H1 (cell line): ENCODE results near the gene IQCK. TPM values are rescaled to one million over a fixed set of nuclear protein-coding genes. Genes with fewer than 3 reads are reported as not detected.
"Not testable (repeated sequence)": the region's sequence is repeated elsewhere in the genome, so short reads cannot be mapped to it uniquely, and the experiment has no call there.

Experiments used
- CTCF ChIA-PET: fragments of 300-600 bp; sonication (Branson Sonifier 250); formaldehyde crosslinking; loops from one replicate; lab custom pipeline; 2021; ENCODE audit not compliant: partially characterized antibody; lab: Charles Lee
- POLR2A ChIA-PET: fragments of 300-600 bp; sonication (Branson Sonifier 250); formaldehyde crosslinking; loops from one replicate; lab custom pipeline; 2021; ENCODE audit warnings: inconsistent platforms; ENCODE audit not compliant: partially characterized antibody; lab: Charles Lee
- DNase-seq, 2 experiments: peaks; one replicate each; pipeline versions ENCODE4 v3.0.0 to v3.0.0-alpha.2; 2010 to 2022; ENCODE audit warnings: low spot score in 2 of 2, low read depth in 1 of 2, mixed read lengths in 1 of 2
- FAIRE-seq: peaks from 2 replicates; lab custom pipeline; 2011; peaks lifted over from hg19 to GRCh38; lab: Jason Lieb, UNC
- H2AFZ ChIP-seq: 2 replicates; pipeline ENCODE4 v1.8.1; 2012; ENCODE audit warnings: low read length, inconsistent platforms
- H2AK5ac ChIP-seq: 2 replicates; pipeline ENCODE4 v1.6.1; 2013; ENCODE audit warnings: low read depth, low read length
- H2BK120ac ChIP-seq: replicated peaks from 2 replicates; pipeline ENCODE3; 2013; ENCODE audit warnings: low read depth, low read length, inconsistent platforms
- H2BK12ac ChIP-seq: 2 replicates; pipeline ENCODE4 v1.6.1; 2013; ENCODE audit warnings: low read depth, low read length
- H2BK15ac ChIP-seq: 2 replicates; pipeline ENCODE4 v1.6.1; 2013; ENCODE audit warnings: low read length
- H2BK20ac ChIP-seq: 2 replicates; pipeline ENCODE4 v1.6.1; 2013; ENCODE audit warnings: low read length
- H2BK5ac ChIP-seq: 2 replicates; pipeline ENCODE4 v1.6.1; 2013; ENCODE audit warnings: low read depth, low read length
- H3K14ac ChIP-seq: 2 replicates; pipeline ENCODE4 v1.6.1; 2013; ENCODE audit warnings: inconsistent platforms; ENCODE audit not compliant: insufficient read length
- H3K18ac ChIP-seq: 2 replicates; pipeline ENCODE4 v1.6.1; 2013; ENCODE audit warnings: low read length; ENCODE audit errors: extremely low read depth
- H3K23ac ChIP-seq: 2 replicates; pipeline ENCODE4 v1.6.1; 2013; ENCODE audit warnings: inconsistent platforms; ENCODE audit not compliant: insufficient read length
- H3K23me2 ChIP-seq: 2 replicates; pipeline ENCODE4 v1.6.1; 2013; ENCODE audit warnings: low read depth, low read length
- H3K27ac ChIP-seq: 2 replicates; pipeline ENCODE4 v1.6.1; 2011; ENCODE audit warnings: low read depth, low read length, inconsistent platforms
- H3K27me3 ChIP-seq, 4 experiments: replicated peaks in 1 of 4; 1 replicate in 1 of 4; 2 replicates in 3 of 4; pipeline versions ENCODE4 v1.6.1 to v1.8.1; 2011 to 2013; ENCODE audit warnings: low read length in 3 of 4, mild to moderate bottlenecking in 3 of 4, inconsistent platforms in 2 of 4, mixed read lengths in 2 of 4, moderate library complexity in 1 of 4; ENCODE audit not compliant: control insufficient read depth in 3 of 4, insufficient read depth in 3 of 4; ENCODE audit errors: extremely low read depth in 1 of 4
- H3K36me3 ChIP-seq, 4 experiments: 2 replicates each; pipeline versions ENCODE4 v1.6.1 to v1.8.1; 2011 to 2013; ENCODE audit warnings: mild to moderate bottlenecking in 4 of 4, low read length in 3 of 4, moderate library complexity in 2 of 4, control low read depth in 1 of 4, inconsistent platforms in 1 of 4; ENCODE audit not compliant: insufficient read depth in 4 of 4, control insufficient read depth in 2 of 4
- H3K4ac ChIP-seq: replicated peaks from 2 replicates; pipeline ENCODE3; 2013; ENCODE audit warnings: low read length, low read depth, mixed read lengths, inconsistent platforms; ENCODE audit not compliant: insufficient read length
- H3K4me1 ChIP-seq, 4 experiments: replicated peaks in 1 of 4; 1 replicate in 1 of 4; 2 replicates in 3 of 4; pipeline versions ENCODE4 v1.6.1 to v1.8.1; 2011 to 2013; ENCODE audit warnings: low read length in 3 of 4, inconsistent platforms in 2 of 4, mixed read lengths in 1 of 4; ENCODE audit not compliant: insufficient read depth in 4 of 4, control insufficient read depth in 3 of 4
- H3K4me2 ChIP-seq, 2 experiments: 2 replicates each; pipeline versions ENCODE4 v1.6.1 to v1.8.1; 2011 to 2013; ENCODE audit warnings: low read depth in 2 of 2, low read length in 2 of 2, control low read depth in 1 of 2, inconsistent platforms in 1 of 2, mild to moderate bottlenecking in 1 of 2; ENCODE audit not compliant: insufficient read depth in 1 of 2
- H3K4me3 ChIP-seq, 4 experiments: fragments of 200-600, 300-600 bp in 1 of 4; sonication (generic), shearing (Covaris generic), sonication (Bioruptor Twin) in 1 of 4; 2 replicates each; pipeline versions ENCODE4 v1.5.1 to v1.8.1; 2011 to 2016; ENCODE audit warnings: low read length in 4 of 4, low read depth in 3 of 4, control low read depth in 2 of 4, inconsistent platforms in 2 of 4, mild to moderate bottlenecking in 2 of 4, mixed read lengths in 1 of 4, moderate library complexity in 1 of 4; ENCODE audit not compliant: insufficient read depth in 2 of 4; ENCODE audit errors: extremely low read depth in 1 of 4
- H3K56ac ChIP-seq: replicated peaks from 2 replicates; pipeline ENCODE3; 2013; ENCODE audit warnings: low read depth, mild to moderate bottlenecking, mixed read lengths, low read length, inconsistent platforms; ENCODE audit not compliant: insufficient read length
- H3K79me1 ChIP-seq: 2 replicates; pipeline ENCODE4 v1.6.1; 2013; ENCODE audit warnings: low read depth, low read length, control low read depth
- H3K79me2 ChIP-seq, 2 experiments: 2 replicates each; pipeline versions ENCODE4 v1.6.1 to v1.8.1; 2012 to 2013; ENCODE audit warnings: low read length in 2 of 2, mild to moderate bottlenecking in 2 of 2, inconsistent platforms in 1 of 2; ENCODE audit not compliant: insufficient read depth in 2 of 2, control insufficient read depth in 1 of 2
- H3K9ac ChIP-seq, 4 experiments: replicated peaks in 1 of 4; 1 replicate in 1 of 4; 2 replicates in 3 of 4; pipeline versions ENCODE4 v1.6.1 to v1.8.1; 2011 to 2013; ENCODE audit warnings: low read depth in 3 of 4, low read length in 3 of 4, control low read depth in 2 of 4, mild to moderate bottlenecking in 2 of 4, moderate library complexity in 2 of 4, inconsistent platforms in 1 of 4; ENCODE audit errors: extremely low read depth in 1 of 4
- H3K9me3 ChIP-seq, 2 experiments: 2 replicates each; pipeline versions ENCODE4 v1.6.1 to v1.8.1; 2012 to 2013; ENCODE audit warnings: mild to moderate bottlenecking in 2 of 2, moderate library complexity in 2 of 2, control low read depth in 1 of 2, inconsistent platforms in 1 of 2, low read depth in 1 of 2, low read length in 1 of 2, mixed read lengths in 1 of 2; ENCODE audit not compliant: insufficient read depth in 2 of 2
- H4K20me1 ChIP-seq, 2 experiments: replicated peaks in 1 of 2; 2 replicates each; pipeline versions ENCODE3 to v1.8.1; 2011 to 2013; ENCODE audit warnings: inconsistent platforms in 2 of 2, low read length in 2 of 2, mild to moderate bottlenecking in 1 of 2; ENCODE audit not compliant: insufficient read depth in 2 of 2, control insufficient read depth in 1 of 2
- H4K5ac ChIP-seq: 2 replicates; pipeline ENCODE4 v1.6.1; 2013; ENCODE audit warnings: low read length, low read depth, mixed read lengths, inconsistent platforms; ENCODE audit not compliant: insufficient read length
- H4K8ac ChIP-seq: 2 replicates; pipeline ENCODE4 v1.8.0; 2013; ENCODE audit warnings: mild to moderate bottlenecking, moderate library complexity, low read length, inconsistent platforms; ENCODE audit not compliant: insufficient read depth; ENCODE audit errors: extremely low read depth
- H4K91ac ChIP-seq: replicated peaks from 2 replicates; pipeline ENCODE3; 2013; ENCODE audit warnings: low read length, mixed read lengths, inconsistent platforms; ENCODE audit not compliant: insufficient read length
- WGBS, 2 experiments: shearing (Covaris generic) in 1 of 2; methylation state at CpG; one replicate each; pipeline versions ENCODE4 v1.1.6 to v1.1.7; 2013 to 2015; ENCODE audit warnings: low lambda C conversion rate in 2 of 2, mixed read lengths in 2 of 2, inconsistent platforms in 1 of 2, low coverage in 1 of 2, missing lambda C conversion rate in 1 of 2; ENCODE audit not compliant: insufficient replicate concordance in 2 of 2, insufficient coverage in 1 of 2, insufficient read length in 1 of 2; ENCODE audit errors: extremely low coverage in 1 of 2, missing lambda C conversion rate in 1 of 2; 5-methylcytosine and 5-hydroxymethylcytosine counted together
- polyA plus RNA-seq, 7 experiments: library from polyadenylated mRNA; depleted of rRNA in 3 of 7; stranded (reverse) in 5 of 7; unstranded in 2 of 7; fragments of >200 nt in 5 of 7; fragments of 200-250 nt in 2 of 7; gene quantifications; 1 replicate in 5 of 7; 2 replicates in 1 of 7; 4 replicates in 1 of 7; pipeline versions ENCODE4 v1.2.1 to v1.2.3, GENCODE V29; 2011 to 2013; ENCODE audit warnings: missing spikeins in 2 of 7, mixed read lengths in 2 of 7
- total RNA-seq: library from RNA; stranded (reverse); fragmentation: NEBNext Ultra II Directional; extraction: Animal tissue kit (Norgen Biotek cat#: 25700); gene quantifications from 2 replicates; pipeline ENCODE4 v1.2.1, GENCODE V29; 2021

The IQCK gene
- total and polyA plus RNA-seq, 2 of the 8 experiments (the other 6 are each of a cell fraction or from before 2014, with no cell fraction given): 6.2 to 9.3 TPM

DNA sequence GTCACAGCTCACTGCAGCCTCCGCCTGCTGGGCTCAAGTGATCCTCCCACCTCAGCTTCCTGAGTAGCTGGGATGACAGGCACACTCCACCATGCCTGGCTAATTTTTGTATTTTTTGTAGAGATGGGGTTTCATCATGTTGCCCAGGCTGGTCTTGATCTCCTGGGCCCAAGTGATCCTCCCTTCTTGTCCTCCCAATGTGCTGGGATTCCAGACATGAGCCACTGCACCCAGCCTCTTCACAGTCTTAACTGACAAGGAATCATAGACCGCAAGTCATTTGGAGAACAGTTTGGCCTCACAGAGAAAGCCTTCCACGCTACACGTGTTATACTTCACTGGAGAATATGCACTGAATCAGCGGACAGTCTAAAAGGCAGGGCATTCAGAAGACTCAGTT, 83.3 kb downstream of the IQCK start:
- H2BK15ac ChIP-seq, DNase-seq, H4K20me1 ChIP-seq, H3K79me1 ChIP-seq, FAIRE-seq, H3K27ac ChIP-seq, H3K36me3 ChIP-seq, H3K9ac ChIP-seq, H2BK120ac ChIP-seq, H3K4ac ChIP-seq, H3K4me2 ChIP-seq, H2AK5ac ChIP-seq, POLR2A ChIA-PET, H4K91ac ChIP-seq, H4K5ac ChIP-seq, H3K14ac ChIP-seq, H3K18ac ChIP-seq, H3K4me3 ChIP-seq, H2BK5ac ChIP-seq, H3K23me2 ChIP-seq, H3K4me1 ChIP-seq, CTCF ChIA-PET, H3K23ac ChIP-seq, H4K8ac ChIP-seq, H2AFZ ChIP-seq, H2BK12ac ChIP-seq, H3K79me2 ChIP-seq, H3K27me3 ChIP-seq, H2BK20ac ChIP-seq, H3K56ac ChIP-seq: not testable (repeated sequence)
- WGBS, 2 experiments: no CpG with 5 or more reads among the region's 5 CpGs
- peaks cover 12% of the 10 kb centered on the region in 2 experiments for H3K9me3 ChIP-seq

DNA sequence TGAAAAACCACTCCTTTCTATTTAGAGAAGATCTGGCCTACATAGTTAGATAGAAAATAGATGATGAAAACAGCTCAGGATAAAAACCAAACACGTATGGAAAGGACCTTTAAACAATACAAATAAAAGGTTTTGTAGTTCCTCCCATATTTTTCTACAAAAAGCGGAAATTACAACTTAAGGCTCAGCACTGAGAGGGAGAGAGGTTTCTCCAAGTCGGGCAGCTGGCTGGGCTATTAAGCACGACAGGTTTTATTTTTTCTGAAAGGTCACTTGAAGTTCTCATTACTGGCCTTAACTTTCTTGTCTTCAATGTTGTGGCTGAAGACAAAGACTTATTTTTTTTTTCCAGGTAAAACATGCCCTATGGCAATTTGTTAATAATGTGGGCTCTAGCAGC, 83.8 kb downstream of the IQCK start:
- H3K79me2 ChIP-seq, H4K91ac ChIP-seq, H2BK20ac ChIP-seq, H3K9ac ChIP-seq, H4K8ac ChIP-seq, H2BK120ac ChIP-seq, H3K27ac ChIP-seq, H3K79me1 ChIP-seq, H3K4me2 ChIP-seq, H3K4me3 ChIP-seq, H2BK5ac ChIP-seq, FAIRE-seq, H4K20me1 ChIP-seq, H2BK12ac ChIP-seq, CTCF ChIA-PET, H2AFZ ChIP-seq, H4K5ac ChIP-seq, H2BK15ac ChIP-seq, H3K27me3 ChIP-seq, H3K4me1 ChIP-seq, H3K23ac ChIP-seq, H3K14ac ChIP-seq, H3K23me2 ChIP-seq, H3K4ac ChIP-seq, DNase-seq, H3K56ac ChIP-seq, POLR2A ChIA-PET, H2AK5ac ChIP-seq, H3K36me3 ChIP-seq, H3K18ac ChIP-seq: not testable (repeated sequence)
- 80% methylated on average over 1 of the region's 4 CpGs; no CpG with 5 or more reads in 1 of the 2 experiments for WGBS, 2 experiments
- peaks cover 15 to 16% of the 10 kb centered on the region in 2 experiments for H3K9me3 ChIP-seq
